ENCODE results near the gene SULF2. TPM values are rescaled to one million over a fixed set of nuclear protein-coding genes. Genes with fewer than 3 reads are reported as not detected.

SULF2 gene
- total RNA-seq, 1 donor from 2014 or later = 26.4 TPM

- ATAC-seq = no peak
These were observed 76.1 kb downstream of the SULF2 start for GRCh38 chr20:47708953-47709833.

- no peak for ATAC-seq
These were observed 77.0 kb downstream of the SULF2 start for GRCh38 chr20:47708140-47708807.

- ATAC-seq = no peak
These were observed 78.9 kb downstream of the SULF2 start for GRCh38 chr20:47706345-47706744.

GRCh38 chr20:47705497-47705856, 79.8 kb downstream of the SULF2 start:
- no peak for ATAC-seq

- peak; percentile 26 for ATAC-seq
These were observed 80.4 kb downstream of the SULF2 start for GRCh38 chr20:47704746-47705496.

- ATAC-seq = no peak
These were observed 81.5 kb downstream of the SULF2 start for GRCh38 chr20:47703748-47704147.

- ATAC-seq = no peak
These were observed 83.7 kb downstream of the SULF2 start for GRCh38 chr20:47701612-47702011.

- ATAC-seq = no peak
These were observed 85.0 kb downstream of the SULF2 start for GRCh38 chr20:47700327-47700726.

- no peak for ATAC-seq
These were observed 85.5 kb downstream of the SULF2 start for GRCh38 chr20:47699818-47700217.

GRCh38 chr20:47698142-47698541, 87.1 kb downstream of the SULF2 start:
- ATAC-seq = no peak

- no peak for ATAC-seq
These were observed 88.4 kb downstream of the SULF2 start for GRCh38 chr20:47696856-47697255.

GRCh38 chr20:47694021-47694818, 91.1 kb downstream of the SULF2 start:
- ATAC-seq = no peak

- ATAC-seq = no peak
These were observed 93.7 kb downstream of the SULF2 start for GRCh38 chr20:47691625-47692024.

- ATAC-seq = no peak
These were observed 95.5 kb downstream of the SULF2 start for GRCh38 chr20:47689731-47690130.

GRCh38 chr20:47688385-47689381, 96.6 kb downstream of the SULF2 start:
- no peak for ATAC-seq

GRCh38 chr20:47687095-47687987, 97.9 kb downstream of the SULF2 start:
- no peak for ATAC-seq

GRCh38 chr20:47686545-47686944, 98.7 kb downstream of the SULF2 start:
- ATAC-seq = no peak

- no peak for ATAC-seq
These were observed 100.8 kb downstream of the SULF2 start for GRCh38 chr20:47684306-47685080.

GRCh38 chr20:47682916-47683315, 102.4 kb downstream of the SULF2 start:
- no peak for ATAC-seq

Measured in esophagus mucosa (tissue), 1 donor.